HepG2 (cell line): Measurements from ENCODE around the gene BATF3. TPM values are rescaled to one million over a fixed set of nuclear protein-coding genes. Genes with fewer than 3 reads are reported as not detected.
A peak's percentile ranks its signal among the peaks of the same experiment; 100 is the strongest.

Experiments
- ATAC-seq: fragments of 200-7000 bp; cut with Tn5 transposase; 3 replicates; pipeline ENCODE4 v1.9.1; 2020; ENCODE audit warnings: mild to moderate bottlenecking, moderate library complexity
- BruUV-seq: library from RNA; stranded (reverse); fragments of 400-500 nt; replicated peaks from 2 replicates; lab custom pipeline; 2021; lab: Mats Ljungman, UMichigan
- CTCF ChIA-PET: fragments of 300-600 bp; formaldehyde crosslinking; extraction: SDS; loops from one replicate; lab custom pipeline; 2021; ENCODE audit warnings: low total read pairs, inconsistent platforms, low intra/inter-chr PET ratio; lab: Yijun Ruan, JAX
- POLR2A ChIA-PET: fragments of 350-600 bp; sonication (Branson Sonifier 250); formaldehyde crosslinking; loops from one replicate; lab custom pipeline; 2020; ENCODE audit warnings: antibody characterized with exemption, inconsistent platforms; lab: Yijun Ruan, JAX
- DNase-seq: peaks from one replicate; pipeline ENCODE4 v3.0.0-alpha.2; 2015; ENCODE audit warnings: low spot score
- FAIRE-seq: peaks from 3 replicates; lab custom pipeline; 2011; peaks lifted over from hg19 to GRCh38; lab: Jason Lieb, UNC
- H2AFZ ChIP-seq: one replicate; pipeline ENCODE4 v1.6.1; 2011; ENCODE audit warnings: low read length, inconsistent platforms
- H3K27ac ChIP-seq: fragments of 300-600 bp; 3 replicates; pipeline ENCODE4 v1.8.0; 2011; ENCODE audit warnings: mixed run types, mild to moderate bottlenecking, mixed read lengths, low read length, inconsistent platforms; ENCODE audit not compliant: insufficient read depth; ENCODE audit errors: extremely low read length
- H3K27me3 ChIP-seq, 2 experiments: fragments of 200-600 bp in 1 of 2; 2 replicates in 1 of 2; 3 replicates in 1 of 2; pipeline versions ENCODE4 v1.6.0 to v1.8.0; 2011; ENCODE audit warnings: low read length in 2 of 2, mild to moderate bottlenecking in 2 of 2, moderate library complexity in 2 of 2, inconsistent platforms in 1 of 2; ENCODE audit not compliant: insufficient read depth in 2 of 2, control insufficient read depth in 1 of 2
- H3K36me3 ChIP-seq, 2 experiments: fragments of 200-600 bp in 1 of 2; replicated peaks in 1 of 2; 2 replicates in 1 of 2; 3 replicates in 1 of 2; pipeline versions ENCODE4 v1.5.1 to v1.8.0; 2011; ENCODE audit warnings: low read length in 2 of 2, inconsistent platforms in 1 of 2; ENCODE audit not compliant: insufficient read depth in 2 of 2, control insufficient read depth in 1 of 2
- H3K4me1 ChIP-seq: 2 replicates; pipeline ENCODE4 v1.5.1; 2012; ENCODE audit warnings: low read length, inconsistent platforms; ENCODE audit not compliant: insufficient read depth
- H3K4me2 ChIP-seq: 2 replicates; pipeline ENCODE4 v1.6.0; 2011; ENCODE audit warnings: low read depth, low read length, inconsistent platforms
- H3K4me3 ChIP-seq, 3 experiments: fragments of 200-600 bp in 1 of 3; sonication (generic), shearing (Covaris generic) in 1 of 3; replicated peaks in 1 of 3; 2 replicates each; pipeline ENCODE4 v1.5.1; 2011 to 2016; ENCODE audit warnings: low read length in 3 of 3, inconsistent platforms in 2 of 3, low read depth in 2 of 3, mild to moderate bottlenecking in 2 of 3, control low read depth in 1 of 3, mixed read lengths in 1 of 3; ENCODE audit not compliant: insufficient read depth in 1 of 3
- H3K79me2 ChIP-seq: one replicate; pipeline ENCODE4 v1.6.1; 2011; ENCODE audit warnings: low read length, inconsistent platforms; ENCODE audit not compliant: insufficient read depth
- H3K9ac ChIP-seq: 2 replicates; pipeline ENCODE4 v1.6.0; 2011; ENCODE audit warnings: mild to moderate bottlenecking, low read depth, low read length, inconsistent platforms; ENCODE audit not compliant: insufficient read depth
- H3K9me3 ChIP-seq: 2 replicates; pipeline ENCODE4 v1.5.1; 2012; ENCODE audit warnings: mild to moderate bottlenecking, low read length
- H4K20me1 ChIP-seq: 2 replicates; pipeline ENCODE4 v1.6.0; 2011; ENCODE audit warnings: inconsistent platforms, mild to moderate bottlenecking, low read length, moderate library complexity; ENCODE audit not compliant: insufficient read depth
- ARNT2 ChIP-seq: sonication (generic); formaldehyde crosslinking; IDR thresholded peaks from 2 replicates; pipeline ENCODE4 v1.8.0; 2022; ENCODE audit warnings: mild to moderate bottlenecking, low read depth, missing genetic modification reagents, moderate library complexity
- FLYWCH1 ChIP-seq: sonication (generic); formaldehyde crosslinking; IDR thresholded peaks from 2 replicates; pipeline ENCODE4 v1.8.1; 2023; ENCODE audit warnings: mild to moderate bottlenecking, missing genetic modification reagents
- HOXA9 ChIP-seq: sonication (generic); formaldehyde crosslinking; IDR thresholded peaks from 2 replicates; pipeline ENCODE4 v1.8.1; 2022; ENCODE audit warnings: missing genetic modification reagents, mild to moderate bottlenecking, moderate library complexity, borderline replicate concordance
- KLF16 ChIP-seq, 2 experiments: sonication (generic) in 1 of 2; formaldehyde crosslinking in 1 of 2; IDR thresholded peaks; 2 replicates each; pipeline versions ENCODE4 v1.6.1 to v1.8.0; 2016 to 2023; ENCODE audit warnings: missing genetic modification reagents in 2 of 2, missing compliant biosample characterization in 1 of 2
- NCOA5 ChIP-seq: sonication (generic); formaldehyde crosslinking; IDR thresholded peaks from 2 replicates; pipeline ENCODE4 v1.4.0; 2020; ENCODE audit warnings: missing genetic modification reagents
- SIX1 ChIP-seq: sonication (generic); formaldehyde crosslinking; IDR thresholded peaks from 2 replicates; pipeline ENCODE4 v1.4.0; 2020; ENCODE audit warnings: missing genetic modification reagents, borderline replicate concordance
- SMAD3 ChIP-seq: sonication (generic); formaldehyde crosslinking; IDR thresholded peaks from 2 replicates; pipeline ENCODE4 v1.4.0; 2020; ENCODE audit warnings: missing genetic modification reagents
- SRSF4 ChIP-seq: fragments of 200-400 bp; formaldehyde crosslinking; IDR thresholded peaks from one replicate; pipeline ENCODE4 v1.6.1; 2018; ENCODE audit warnings: mild to moderate bottlenecking, low read depth, low read length, moderate library complexity; ENCODE audit not compliant: poor library complexity, severe bottlenecking
- THAP11 ChIP-seq: IDR thresholded peaks from 2 replicates; pipeline ENCODE4 v1.6.1; 2016; ENCODE audit warnings: missing biosample characterization, missing genetic modification reagents
- ZBTB20 ChIP-seq: sonication (generic); formaldehyde crosslinking; IDR thresholded peaks from 2 replicates; pipeline ENCODE4 v1.8.1; 2023; ENCODE audit warnings: missing genetic modification reagents, low read depth, mild to moderate bottlenecking, borderline replicate concordance
- ZNF550 ChIP-seq: sonication (generic); formaldehyde crosslinking; IDR thresholded peaks from 2 replicates; pipeline ENCODE4 v1.4.0; 2020; ENCODE audit warnings: mild to moderate bottlenecking, missing genetic modification reagents, borderline replicate concordance
- ZNF713 ChIP-seq: sonication (generic); formaldehyde crosslinking; IDR thresholded peaks from 2 replicates; pipeline ENCODE4 v1.4.0; 2020; ENCODE audit warnings: mild to moderate bottlenecking, missing genetic modification reagents
- ZNF747 ChIP-seq: sonication (generic); formaldehyde crosslinking; IDR thresholded peaks from 2 replicates; pipeline ENCODE4 v1.8.1; 2023; ENCODE audit warnings: missing genetic modification reagents, mild to moderate bottlenecking, borderline replicate concordance
- ZSCAN20 ChIP-seq: sonication (generic); formaldehyde crosslinking; IDR thresholded peaks from 2 replicates; pipeline ENCODE4 v1.4.0; 2020; ENCODE audit warnings: missing genetic modification reagents, mild to moderate bottlenecking, borderline replicate concordance
- WGBS: methylation state at CpG from one replicate; pipeline ENCODE4 v1.1.6; 2017; ENCODE audit warnings: low lambda C conversion rate; 5-methylcytosine and 5-hydroxymethylcytosine counted together
- in situ Hi-C: cut with HindIII; loops from 2 replicates; pipeline ENCODE4 v1.10.0; 2017; ENCODE audit warnings: low pct_unique_long_range_greater_than_20kb; ENCODE audit not compliant: extremely low pct_ligation_motif_present
- intact Hi-C: fragments of 100-400 bp; cut with micrococcal nuclease; formaldehyde crosslinking; loops from one replicate; pipeline ENCODE4 v1.10.0; 2022; ENCODE audit not compliant: unreplicated experiment
- polyA plus RNA-seq, 8 experiments: library from polyadenylated mRNA; depleted of rRNA in 3 of 8; stranded (reverse) in 7 of 8; unstranded in 1 of 8; fragments of >200 nt; fragmentation: Illumina TruSeq in 4 of 8; extraction: Trizol in 4 of 8; gene quantifications; 2 replicates each; pipeline versions ENCODE4 v1.2.1 to v1.2.3, GENCODE V29; 2011 to 2016; ENCODE audit warnings: low read depth in 4 of 8, missing spikeins in 1 of 8, mixed read lengths in 1 of 8; ENCODE audit not compliant: insufficient read depth in 1 of 8
- total RNA-seq, 5 experiments: library from RNA; depleted of rRNA; stranded (reverse); fragments of >200 nt; fragmentation: Illumina TruSeq; extraction: Trizol; gene quantifications; 2 replicates each; pipeline ENCODE4 v1.2.3, GENCODE V29; 2016; ENCODE audit warnings: low read depth in 1 of 5
- TF ChIP-seq, protein P1 (sequence below): sonication (generic); formaldehyde crosslinking; IDR thresholded peaks from 2 replicates; pipeline ENCODE4 v1.4.0; 2020; ENCODE audit warnings: missing genetic modification reagents
- TF ChIP-seq, protein P2 (sequence below): sonication (generic); formaldehyde crosslinking; IDR thresholded peaks from 2 replicates; pipeline ENCODE4 v1.4.0; 2020; ENCODE audit warnings: mild to moderate bottlenecking, missing genetic modification reagents
- TF ChIP-seq, protein P3 (sequence below): sonication (generic); formaldehyde crosslinking; IDR thresholded peaks from 2 replicates; pipeline ENCODE4 v1.4.0; 2020; ENCODE audit warnings: low read depth, mild to moderate bottlenecking, missing genetic modification reagents

BATF3 gene
- total and polyA plus RNA-seq, 2 of the 13 experiments (the other 11 are each of a cell fraction or from before 2014, with no cell fraction given), result 0.13 TPM; not detected in 1

DNA sequence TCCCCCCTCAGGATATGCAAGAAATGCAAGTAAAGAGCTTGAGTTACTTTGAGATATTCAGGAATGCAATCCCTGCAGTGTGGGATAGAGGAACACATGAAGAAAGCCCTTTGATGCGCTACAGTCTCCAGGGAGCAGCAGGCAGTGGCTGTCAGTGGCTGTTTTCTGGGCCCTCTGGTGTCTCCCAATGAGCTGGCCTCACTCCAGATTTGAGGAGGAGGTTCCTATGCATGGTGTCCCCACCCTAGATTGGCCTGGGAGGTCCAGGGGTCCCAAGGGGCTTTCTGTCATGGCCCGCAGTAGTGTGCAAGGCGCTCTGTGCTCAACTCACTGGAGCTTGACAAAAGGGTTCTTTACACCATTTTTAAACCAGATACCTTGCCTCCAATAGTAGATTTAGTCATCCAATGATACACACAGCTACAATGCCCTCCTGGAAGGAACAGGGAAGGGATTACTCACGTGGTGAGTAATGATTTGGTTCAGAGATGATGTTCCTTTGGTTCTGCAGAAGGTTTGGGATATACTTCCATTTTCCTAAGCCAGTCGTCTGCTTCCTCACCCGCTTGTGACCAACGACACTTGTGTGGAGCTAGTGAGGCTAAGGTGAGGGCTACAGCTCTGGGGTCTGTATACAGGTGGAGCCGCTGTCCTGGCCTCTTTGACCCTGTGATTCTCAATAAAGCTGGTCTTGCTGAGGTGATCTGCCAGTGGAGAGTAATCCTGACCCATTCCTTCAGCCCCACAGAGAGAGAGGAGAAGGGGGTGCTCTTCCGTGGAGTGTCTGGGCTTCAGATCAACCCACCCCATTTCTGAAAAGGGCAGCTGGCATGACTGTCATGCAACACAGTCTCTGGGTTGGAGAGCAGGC is 6.6 kb downstream of the BATF3 start (continued):
- no peak for TF ChIP-seq ZBTB20 (CRISPR knock-in tag)
- TF ChIP-seq SRSF4, result no peak
- TF ChIP-seq KLF16 (CRISPR knock-in tag; IDR thresholded peaks at IDR 0.05), result no peak
- TF ChIP-seq ZNF747, result no peak
- TF ChIP-seq FLYWCH1 (CRISPR knock-in tag), result no peak
- no peak for TF ChIP-seq SIX1
- no peak for TF ChIP-seq NCOA5 (CRISPR knock-in tag)
- no peak for TF ChIP-seq ARNT2 (CRISPR knock-in tag)
- no peak for TF ChIP-seq ZNF713

DNA sequence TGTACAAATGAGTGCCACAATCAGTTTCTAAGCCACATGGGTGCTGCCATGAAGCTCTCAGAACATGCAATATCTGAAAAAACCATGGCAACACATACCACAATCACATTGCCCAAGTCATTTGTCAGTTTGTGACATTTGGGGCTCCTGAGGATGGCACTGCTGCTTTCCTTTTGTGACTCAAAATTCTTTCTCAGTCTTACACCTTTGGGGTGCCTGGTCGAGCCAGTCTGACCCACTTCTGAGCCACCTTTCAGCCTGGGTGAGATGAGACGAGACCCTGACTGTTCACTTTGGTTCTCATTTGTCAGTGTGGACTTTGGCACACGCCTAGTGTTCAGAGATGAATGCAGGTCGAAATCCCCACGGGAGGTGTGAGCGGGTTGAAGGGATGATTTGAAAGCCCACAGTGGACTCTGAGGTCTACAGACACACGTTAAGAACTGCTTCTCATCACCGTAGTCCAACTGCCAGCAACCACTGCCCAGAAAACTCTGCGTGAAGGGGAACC is 8.0 kb downstream of the BATF3 start:
- H3K9ac ChIP-seq, result no peak overlapping the region
- no peaks in the 10 kb centered on the region for H3K36me3 ChIP-seq
- no peak overlapping the region for H3K4me3 ChIP-seq
- peaks cover 11% of the 10 kb centered on the region for H3K4me1 ChIP-seq
- DNase-seq (no peak), FAIRE-seq (no peak), ATAC-seq (peak; percentile 70)
- intact Hi-C loops (no loop called here), in situ Hi-C loops (no loop called here)
- H3K4me2 ChIP-seq, result peak overlapping the region; percentile 13; the same call in 1 of the 2 replicates
- ChIA-PET POLR2A (no interaction called here), CTCF (no interaction called here)
- no peak overlapping the region for H3K27ac ChIP-seq
- no peaks in the 10 kb centered on the region for H3K79me2 ChIP-seq
- H4K20me1 ChIP-seq, result no peaks in the 10 kb centered on the region
- WGBS, result 14% methylated on average over 7 of the region's 9 CpGs
- H2AFZ ChIP-seq, result no peak overlapping the region
- peaks cover 7 to 76% of the 10 kb centered on the region in 2 experiments; a peak in 4 of 5 replicates for H3K27me3 ChIP-seq
- no peaks in the 10 kb centered on the region for H3K9me3 ChIP-seq
- BruUV-seq, result no TSS peak
- TF ChIP-seq SMAD3 (CRISPR knock-in tag) (no peak), ZSCAN20 (CRISPR knock-in tag) (no peak), THAP11 (no peak), HOXA9 (no peak), ZNF550 (no peak)
- TF ChIP-seq, protein P1, sequence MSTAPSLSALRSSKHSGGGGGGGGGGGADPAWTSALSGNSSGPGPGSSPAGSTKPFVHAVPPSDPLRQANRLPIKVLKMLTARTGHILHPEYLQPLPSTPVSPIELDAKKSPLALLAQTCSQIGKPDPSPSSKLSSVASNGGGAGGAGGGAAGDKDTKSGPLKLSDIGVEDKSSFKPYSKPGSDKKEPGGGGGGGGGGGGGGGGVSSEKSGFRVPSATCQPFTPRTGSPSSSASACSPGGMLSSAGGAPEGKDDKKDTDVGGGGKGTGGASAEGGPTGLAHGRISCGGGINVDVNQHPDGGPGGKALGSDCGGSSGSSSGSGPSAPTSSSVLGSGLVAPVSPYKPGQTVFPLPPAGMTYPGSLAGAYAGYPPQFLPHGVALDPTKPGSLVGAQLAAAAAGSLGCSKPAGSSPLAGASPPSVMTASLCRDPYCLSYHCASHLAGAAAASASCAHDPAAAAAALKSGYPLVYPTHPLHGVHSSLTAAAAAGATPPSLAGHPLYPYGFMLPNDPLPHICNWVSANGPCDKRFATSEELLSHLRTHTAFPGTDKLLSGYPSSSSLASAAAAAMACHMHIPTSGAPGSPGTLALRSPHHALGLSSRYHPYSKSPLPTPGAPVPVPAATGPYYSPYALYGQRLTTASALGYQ (CRISPR knock-in tag), result no peak
- TF ChIP-seq, protein P2, sequence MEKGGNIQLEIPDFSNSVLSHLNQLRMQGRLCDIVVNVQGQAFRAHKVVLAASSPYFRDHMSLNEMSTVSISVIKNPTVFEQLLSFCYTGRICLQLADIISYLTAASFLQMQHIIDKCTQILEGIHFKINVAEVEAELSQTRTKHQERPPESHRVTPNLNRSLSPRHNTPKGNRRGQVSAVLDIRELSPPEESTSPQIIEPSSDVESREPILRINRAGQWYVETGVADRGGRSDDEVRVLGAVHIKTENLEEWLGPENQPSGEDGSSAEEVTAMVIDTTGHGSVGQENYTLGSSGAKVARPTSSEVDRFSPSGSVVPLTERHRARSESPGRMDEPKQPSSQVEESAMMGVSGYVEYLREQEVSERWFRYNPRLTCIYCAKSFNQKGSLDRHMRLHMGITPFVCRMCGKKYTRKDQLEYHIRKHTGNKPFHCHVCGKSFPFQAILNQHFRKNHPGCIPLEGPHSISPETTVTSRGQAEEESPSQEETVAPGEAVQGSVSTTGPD (CRISPR knock-in tag), result no peak
- TF ChIP-seq, protein P3, sequence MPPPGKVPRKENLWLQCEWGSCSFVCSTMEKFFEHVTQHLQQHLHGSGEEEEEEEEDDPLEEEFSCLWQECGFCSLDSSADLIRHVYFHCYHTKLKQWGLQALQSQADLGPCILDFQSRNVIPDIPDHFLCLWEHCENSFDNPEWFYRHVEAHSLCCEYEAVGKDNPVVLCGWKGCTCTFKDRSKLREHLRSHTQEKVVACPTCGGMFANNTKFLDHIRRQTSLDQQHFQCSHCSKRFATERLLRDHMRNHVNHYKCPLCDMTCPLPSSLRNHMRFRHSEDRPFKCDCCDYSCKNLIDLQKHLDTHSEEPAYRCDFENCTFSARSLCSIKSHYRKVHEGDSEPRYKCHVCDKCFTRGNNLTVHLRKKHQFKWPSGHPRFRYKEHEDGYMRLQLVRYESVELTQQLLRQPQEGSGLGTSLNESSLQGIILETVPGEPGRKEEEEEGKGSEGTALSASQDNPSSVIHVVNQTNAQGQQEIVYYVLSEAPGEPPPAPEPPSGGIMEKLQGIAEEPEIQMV (CRISPR knock-in tag), result no peak
